Measurements from ENCODE around the gene BFSP2. TPM values are rescaled to one million over a fixed set of nuclear protein-coding genes. Genes with fewer than 3 reads are reported as not detected.

The BFSP2 gene
- total RNA-seq, 1 experiment from 2014 or later: 0.67 TPM

- no peaks in the 10 kb centered on the region; the same call in none of the 2 replicates for H3K27me3 ChIP-seq (ENCODE audit: control insufficient read depth, insufficient read depth, low read length)
- no TSS peak for BruUV-seq (replicated peaks)
- no peak for ATAC-seq
- ChIA-PET CTCF (no interaction called here), POLR2A (no interaction called here)
- no peak overlapping the region for H3K4me3 ChIP-seq (ENCODE audit: low read depth in 2 of 2, low read length in 2 of 2)
- TF ChIP-seq REST (IDR thresholded peaks at IDR 0.05; ENCODE audit: insufficient read depth in 1 of 2, low read depth in 2 of 2, low read length in 1 of 2): no peak
- no peak for TF ChIP-seq TCF7L2 (IDR thresholded peaks at IDR 0.05; ENCODE audit: low read depth, low read length)
- H3K4me1 ChIP-seq (ENCODE audit: control insufficient read depth, insufficient read depth, low read length): no peaks in the 10 kb centered on the region
- no peaks in the 10 kb centered on the region for H3K36me3 ChIP-seq (ENCODE audit: control insufficient read depth, insufficient read depth, low read length)
- no peak for DNase-seq (ENCODE audit: low read depth, low spot score)
- intact Hi-C loops (cut with micrococcal nuclease; ENCODE audit: unreplicated experiment): no loop called here
- in situ Hi-C loops (cut with HindIII; ENCODE audit: low pct_unique_long_range_greater_than_20kb, low sequenced_read_pairs): no loop called here
- no peaks in the 10 kb centered on the region for H3K9me3 ChIP-seq (ENCODE audit: control insufficient read depth, insufficient read depth, low read depth, low read length)
- no peak overlapping the region for H3K27ac ChIP-seq (ENCODE audit: low read length)
Observed at GRCh38 chr3:133367403-133367802, 32.5 kb upstream of the BFSP2 start.

DNA sequence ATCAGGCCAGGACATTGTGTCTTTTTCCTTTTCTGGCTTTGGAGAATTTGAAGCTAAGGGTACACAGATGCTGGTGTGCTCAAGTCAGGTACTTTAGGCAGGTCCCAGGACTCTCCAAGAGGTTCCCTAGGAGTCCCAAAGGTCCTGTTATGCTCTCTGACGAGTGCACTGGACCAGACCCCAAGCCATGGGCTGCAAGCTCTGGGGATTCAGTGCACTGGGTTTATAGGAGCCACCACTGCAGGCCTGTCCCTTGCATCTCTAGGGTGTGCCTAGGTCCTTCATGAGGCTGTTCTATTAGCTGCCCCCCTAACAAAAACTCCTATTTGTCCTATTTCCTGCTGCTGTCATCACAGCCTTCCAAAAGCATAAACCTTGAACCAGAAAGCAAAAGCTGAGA lies 31.9 kb upstream of the BFSP2 start:
- CTCF ChIA-PET: no interaction called here
- Histone ChIP-seq H3K27ac (ENCODE audit: low read length) (no peak overlapping the region), H3K9me3 (ENCODE audit: control insufficient read depth, insufficient read depth, low read depth, low read length) (no peaks in the 10 kb centered on the region), H3K36me3 (ENCODE audit: control insufficient read depth, insufficient read depth, low read length) (no peaks in the 10 kb centered on the region), H3K27me3 (ENCODE audit: control insufficient read depth, insufficient read depth, low read length) (no peaks in the 10 kb centered on the region; the same call in none of the 2 replicates), H3K4me1 (ENCODE audit: control insufficient read depth, insufficient read depth, low read length) (no peaks in the 10 kb centered on the region), H3K4me3 (ENCODE audit: low read depth in 2 of 2, low read length in 2 of 2) (no peak overlapping the region)
- no TSS peak for BruUV-seq (replicated peaks)
- no peak for ATAC-seq
- POLR2A ChIA-PET: no interaction called here
- no peak for TF ChIP-seq REST (IDR thresholded peaks at IDR 0.05; ENCODE audit: insufficient read depth in 1 of 2, low read depth in 2 of 2, low read length in 1 of 2)
- TF ChIP-seq POLR2AphosphoS5 (IDR thresholded peaks at IDR 0.05; ENCODE audit: low read depth, low read length): no peak
- no peak for TF ChIP-seq TCF7L2 (IDR thresholded peaks at IDR 0.05; ENCODE audit: low read depth, low read length)
- no peak for TF ChIP-seq SIN3A (IDR thresholded peaks at IDR 0.05; ENCODE audit: borderline replicate concordance, insufficient read depth, low read depth, low read length)
- TF ChIP-seq CTCF (IDR thresholded peaks at IDR 0.05): no peak
- no peak for DNase-seq (ENCODE audit: low read depth, low spot score)
- intact Hi-C loops (cut with micrococcal nuclease; ENCODE audit: unreplicated experiment): loop anchor here (2.0 kb wide), 1 partner anchor 41 kb away; no protein-coding TSS in a partner anchor
- in situ Hi-C loops (cut with HindIII; ENCODE audit: low pct_unique_long_range_greater_than_20kb, low sequenced_read_pairs): no loop called here

All from Panc1 (cell line).